ENCODE data around the gene HIF3A. TPM values are rescaled to one million over a fixed set of nuclear protein-coding genes. Genes with fewer than 3 reads are reported as not detected.
A peak's percentile ranks its signal among the peaks of the same experiment; 100 is the strongest.
"Not testable (repeated sequence)": the region's sequence is repeated elsewhere in the genome, so short reads cannot be mapped to it uniquely, and the experiment has no call there.

Gene HIF3A
- total RNA-seq, 1 donor from 2014 or later: 87.7 TPM

DNA sequence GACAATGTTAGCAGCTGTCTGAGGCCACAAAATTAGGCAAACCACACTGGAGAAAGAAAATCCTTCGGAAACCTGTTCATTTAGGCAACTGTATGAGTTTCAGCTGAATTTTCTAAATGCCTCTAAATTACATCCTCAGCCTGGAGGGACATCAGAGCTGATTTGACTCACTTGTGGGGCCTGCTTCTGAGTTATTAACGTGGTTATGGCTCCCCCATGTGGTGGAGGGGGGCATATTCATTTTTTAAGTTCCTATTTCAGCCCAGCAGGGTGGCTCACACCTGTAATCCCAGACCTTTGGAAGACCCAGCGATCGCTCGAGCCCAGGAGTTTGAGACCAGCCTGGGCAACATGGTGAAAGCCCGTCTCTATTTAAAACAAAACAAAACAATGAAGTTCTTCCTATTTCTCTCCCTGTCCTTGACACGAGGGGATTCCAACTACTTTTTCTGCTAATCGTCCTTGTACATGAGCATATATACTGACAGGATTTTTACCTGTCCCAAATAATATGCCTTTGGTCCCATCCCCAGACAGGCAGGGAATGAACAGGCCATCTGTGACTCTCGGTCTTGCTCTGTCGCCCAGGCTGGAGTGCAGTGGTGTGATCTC, 31.5 kb upstream of the HIF3A start:
- H3K9me3 ChIP-seq (replicated peaks): no peaks in the 10 kb centered on the region
- peaks cover 77% of the 10 kb centered on the region for H3K27me3 ChIP-seq (ENCODE audit: low read depth)
- DNase-seq: no peak
- no peak overlapping the region for H3K4me3 ChIP-seq
- H3K4me1 ChIP-seq: no peaks in the 10 kb centered on the region
- TF ChIP-seq CTCF (IDR thresholded peaks at IDR 0.05; ENCODE audit: borderline replicate concordance): peak; percentile 90
- intact Hi-C loops (cut with micrococcal nuclease): loop anchor here (10.0 kb wide), 1 partner anchor 181 kb away; no protein-coding TSS in a partner anchor
- H3K36me3 ChIP-seq: no peaks in the 10 kb centered on the region
- no peak overlapping the region for H3K27ac ChIP-seq (replicated peaks)

DNA sequence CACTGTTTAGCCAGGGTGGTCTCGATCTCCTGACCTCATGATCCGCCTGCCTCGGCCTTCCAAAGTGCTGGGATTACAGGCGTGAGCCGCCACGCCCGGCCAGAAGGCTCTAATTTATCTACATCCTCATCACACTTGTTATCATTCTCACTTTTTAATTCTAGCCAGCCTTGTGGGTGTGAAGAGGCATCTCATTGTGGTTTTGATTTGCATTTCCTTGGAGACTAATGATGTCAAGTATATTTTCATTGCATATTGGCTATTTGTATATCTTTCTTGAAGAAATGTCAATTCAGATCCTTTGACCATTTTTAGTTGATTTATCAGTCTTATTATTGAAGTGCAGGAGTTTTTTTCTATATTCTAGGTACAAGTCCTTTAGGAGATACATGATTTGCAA, 27.7 kb upstream of the HIF3A start:
- no peak overlapping the region for H3K27ac ChIP-seq (replicated peaks)
- H3K36me3 ChIP-seq: no peaks in the 10 kb centered on the region
- intact Hi-C loops (cut with micrococcal nuclease): loop anchor here (10.0 kb wide), 1 partner anchor 184 kb away; no protein-coding TSS in a partner anchor
- peaks cover 68% of the 10 kb centered on the region for H3K27me3 ChIP-seq (ENCODE audit: low read depth)
- no peak for TF ChIP-seq CTCF (IDR thresholded peaks at IDR 0.05; ENCODE audit: borderline replicate concordance)
- H3K4me1 ChIP-seq: no peaks in the 10 kb centered on the region
- H3K4me3 ChIP-seq: no peak overlapping the region
- DNase-seq: no peak
- H3K9me3 ChIP-seq (replicated peaks): no peaks in the 10 kb centered on the region

- intact Hi-C loops (cut with micrococcal nuclease): no loop called here
Measured at GRCh38 chr19:46270521-46271256, 26.2 kb upstream of the HIF3A start.

DNA sequence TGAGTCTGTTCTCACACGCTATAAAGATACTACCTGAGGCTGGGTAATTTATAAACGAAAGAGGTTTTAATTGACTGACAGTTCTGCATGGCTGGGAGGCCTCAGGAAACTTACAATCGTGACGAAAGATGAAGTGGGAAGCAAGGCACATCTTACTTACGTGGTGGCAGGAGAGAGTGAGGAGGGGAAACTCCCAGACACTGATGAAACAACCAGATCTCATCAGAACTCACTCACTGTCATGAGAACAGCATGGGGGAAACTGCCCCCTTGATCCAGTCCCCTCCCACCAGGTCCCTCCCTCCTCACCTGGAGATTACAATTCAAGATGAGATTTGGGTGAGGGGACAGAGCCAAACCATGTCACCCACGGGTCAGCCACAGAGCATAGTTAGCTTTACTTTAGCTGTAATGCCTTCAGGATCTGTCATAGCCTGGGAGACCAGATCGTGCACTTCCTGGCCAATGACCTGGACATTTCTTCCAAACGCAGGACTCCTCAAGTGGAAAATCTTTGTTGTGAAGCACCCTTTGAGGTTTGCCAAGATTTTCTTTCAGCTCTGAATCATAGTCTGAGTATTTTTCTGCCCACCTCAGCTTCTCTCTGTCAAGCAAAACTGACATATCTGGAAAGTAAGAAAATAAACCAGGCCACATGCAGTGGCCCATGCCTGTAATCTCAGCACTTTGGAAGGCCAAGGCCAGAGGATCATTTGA, 25.2 kb upstream of the HIF3A start:
- Histone ChIP-seq H3K9me3 (replicated peaks) (no peaks in the 10 kb centered on the region), H3K27ac (replicated peaks) (no peak overlapping the region), H3K36me3 (no peaks in the 10 kb centered on the region), H3K4me3 (no peak overlapping the region), H3K4me1 (no peaks in the 10 kb centered on the region), H3K27me3 (ENCODE audit: low read depth) (peaks cover 52% of the 10 kb centered on the region)
- intact Hi-C loops (cut with micrococcal nuclease): no loop called here
- TF ChIP-seq CTCF (IDR thresholded peaks at IDR 0.05; ENCODE audit: borderline replicate concordance): no peak
- no peak for DNase-seq

More at GRCh38 chr19:46270521-46271256, 26.2 kb upstream of the HIF3A start:
- peaks cover 60% of the 10 kb centered on the region for H3K27me3 ChIP-seq (ENCODE audit: low read depth)
- no peak for DNase-seq
- no peak overlapping the region for H3K27ac ChIP-seq (replicated peaks)
- no peaks in the 10 kb centered on the region for H3K36me3 ChIP-seq
- no peak for TF ChIP-seq CTCF (IDR thresholded peaks at IDR 0.05; ENCODE audit: borderline replicate concordance)
- no peak overlapping the region for H3K4me3 ChIP-seq
- H3K4me1 ChIP-seq: no peaks in the 10 kb centered on the region
- H3K9me3 ChIP-seq (replicated peaks): no peaks in the 10 kb centered on the region

GRCh38 chr19:46273931-46274330, 22.9 kb upstream of the HIF3A start:
- H3K36me3 ChIP-seq; intact Hi-C loops (cut with micrococcal nuclease); DNase-seq; H3K4me3 ChIP-seq; H3K27ac ChIP-seq (replicated peaks); H3K9me3 ChIP-seq (replicated peaks); H3K4me1 ChIP-seq: not testable (repeated sequence)
- peaks cover 46% of the 10 kb centered on the region for H3K27me3 ChIP-seq (ENCODE audit: low read depth)

Data from left ventricle myocardium inferior (tissue), 1 donor.